Heart left ventricle (tissue), 13 donors: ENCODE measurements around the gene STK32C.

Experiments
- CTCF ChIP-seq, 12 donors: fragments of 200-600 bp; sonication (generic) in 4 of 12; IDR thresholded peaks; one replicate each; pipeline versions ENCODE4 v1.5.0 to v1.8.0; 2018 to 2022; ENCODE audit warnings: antibody characterized with exemption in 12 of 12, mild to moderate bottlenecking in 5 of 12
- POLR2A ChIP-seq, 2 donors: fragments of 450-650 bp; IDR thresholded peaks; one replicate each; pipeline ENCODE4 v1.6.1; 2017; ENCODE audit warnings: antibody characterized with exemption in 2 of 2, mild to moderate bottlenecking in 2 of 2, moderate library complexity in 2 of 2
- donor health status: ischemic (EF 13 %, LVEDD 7.1; RV severe dilation, severe dysfunction).
- donor health status: DM: no; HTN: yes; CAD: no.
- donor health status: DM: no; HTN: no; CAD: no.
- donor health status: ischemic (EF 25% LVEDD 6.9; RV normal size, moderate dysfunction).
- donor health status: ischemic (EF 25% LVEDD 5.7; RV mildly dilated, moderate dysfunction).
- donor health status: ischemic (EF 35%, LVEDD 5.7; RV mildly dilated, moderate dysfunction).
- donor health status: nonischemic (EF 11% LVEDD 7.7; RV severe dilation, severe dysfunction).
- donor health status: DM: yes; HTN: yes; CAD: no.
- donor health status: PGD.
- donor health status: ischemic (EF 29% LVEDD 5.4; RV normal size, mild dysfunction).
- donor health status: nonischemic (EF 23%, LVEDD 6.1; RV moderate dilation, normal function).

- TF ChIP-seq CTCF (IDR thresholded peaks at IDR 0.05) = no peak
- no peak for TF ChIP-seq POLR2A (IDR thresholded peaks at IDR 0.05)
Measured at GRCh38 chr10:132206806-132207535, 100.8 kb downstream of the STK32C start.
